Activated naive CD8-positive, alpha-beta T cell treated with anti-CD3 and anti-CD28 coated beads for 36 hours (primary cell): Measurements from ENCODE around the gene DSCAML1. TPM values are rescaled to one million over a fixed set of nuclear protein-coding genes. Genes with fewer than 3 reads are reported as not detected.

ENCODE experiments used
- DNase-seq: peaks from one replicate; pipeline ENCODE4 v3.0.0; 2021
- H3K27ac Mint-ChIP-seq: one replicate; pipeline ENCODE4 v1.8.0; 2022; ENCODE audit warnings: mild to moderate bottlenecking, moderate library complexity, mixed read lengths
- H3K27me3 Mint-ChIP-seq: one replicate; pipeline ENCODE4 v1.8.0; 2022; ENCODE audit warnings: mild to moderate bottlenecking, mixed read lengths
- H3K36me3 Mint-ChIP-seq: one replicate; pipeline ENCODE4 v1.8.0; 2021; ENCODE audit warnings: mild to moderate bottlenecking, mixed read lengths
- H3K4me1 Mint-ChIP-seq: one replicate; pipeline ENCODE4 v1.8.0; 2021; ENCODE audit warnings: mixed read lengths
- H3K4me3 Mint-ChIP-seq: one replicate; pipeline ENCODE4 v1.8.0; 2022; ENCODE audit warnings: mild to moderate bottlenecking, moderate library complexity, mixed read lengths
- H3K9me3 Mint-ChIP-seq: one replicate; pipeline ENCODE4 v1.8.0; 2022; ENCODE audit warnings: mixed read lengths
- total RNA-seq, 2 experiments: library from RNA; stranded (reverse); gene quantifications; one replicate each; pipeline ENCODE4 v1.2.3, GENCODE V29; 2021

DSCAML1 gene
- total RNA-seq, 2 experiments from 2014 or later: 0.87 to 0.94 TPM

DNA sequence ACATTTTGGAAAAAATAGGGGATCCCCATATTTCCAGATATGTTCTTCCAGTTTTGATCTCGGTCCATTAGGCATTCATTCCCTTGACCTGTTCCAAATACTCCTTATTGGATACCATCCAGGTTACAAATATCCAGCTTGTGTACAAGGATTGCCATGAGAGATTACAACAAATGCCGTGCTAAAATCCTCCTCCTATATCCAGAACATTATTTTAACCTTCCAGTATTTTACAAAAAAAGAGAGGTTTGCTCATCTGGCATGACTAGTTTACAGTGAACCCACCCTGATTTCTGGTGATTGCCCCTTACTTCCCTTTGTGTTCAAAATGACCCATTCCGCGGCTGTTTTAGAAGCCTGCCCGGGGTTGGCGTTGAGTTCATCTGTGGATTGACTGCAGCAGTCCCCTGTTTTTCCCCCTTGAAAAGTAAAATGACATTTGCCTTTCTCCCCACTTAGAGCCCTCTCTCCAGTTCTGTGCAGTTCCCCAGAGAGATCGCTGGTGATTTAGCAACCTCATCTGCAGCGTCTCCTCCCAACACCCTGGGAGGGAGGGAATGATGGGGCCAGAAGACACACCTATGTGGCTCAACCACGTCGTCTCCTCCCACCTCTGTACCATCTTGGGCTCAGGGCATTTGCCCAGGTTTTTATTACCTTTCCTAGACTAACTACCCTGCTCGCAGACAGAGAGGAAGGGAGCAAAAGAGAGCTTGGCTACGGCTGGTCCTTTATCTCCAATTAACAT lies 73.6 kb downstream of the DSCAML1 start:
- no peaks in the 10 kb centered on the region for H3K27me3 Mint-ChIP-seq
- H3K9me3 Mint-ChIP-seq: no peaks in the 10 kb centered on the region
- no peak overlapping the region for H3K4me3 Mint-ChIP-seq
- H3K36me3 Mint-ChIP-seq: no peaks in the 10 kb centered on the region
- no peak overlapping the region for H3K27ac Mint-ChIP-seq
- DNase-seq: no peak
- H3K4me1 Mint-ChIP-seq: no peaks in the 10 kb centered on the region

DNA sequence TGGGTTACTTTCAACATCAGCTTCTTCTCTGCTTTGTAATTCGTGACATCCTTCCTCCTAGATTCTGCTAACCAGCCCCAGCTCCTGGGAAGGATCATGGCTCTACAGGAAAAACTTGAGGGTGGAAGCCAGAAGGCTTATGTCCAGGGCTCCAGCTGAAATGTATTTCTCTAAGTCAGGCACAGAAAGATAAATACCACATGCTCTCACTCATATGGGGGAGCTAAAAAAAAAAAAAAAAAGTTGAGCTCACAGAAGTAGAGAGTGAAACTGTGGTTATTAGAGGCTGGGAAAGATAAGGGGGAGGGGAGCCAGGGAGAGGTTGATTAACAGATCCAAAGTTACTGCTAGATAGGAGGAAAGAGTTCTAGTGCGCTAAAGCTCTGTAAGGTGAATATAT lies 74.9 kb downstream of the DSCAML1 start:
- Mint-ChIP-seq H3K36me3 (no peaks in the 10 kb centered on the region), H3K4me1 (no peaks in the 10 kb centered on the region), H3K9me3 (no peaks in the 10 kb centered on the region), H3K4me3 (no peak overlapping the region), H3K27ac (no peak overlapping the region), H3K27me3 (no peaks in the 10 kb centered on the region)
- DNase-seq: no peak

DNA sequence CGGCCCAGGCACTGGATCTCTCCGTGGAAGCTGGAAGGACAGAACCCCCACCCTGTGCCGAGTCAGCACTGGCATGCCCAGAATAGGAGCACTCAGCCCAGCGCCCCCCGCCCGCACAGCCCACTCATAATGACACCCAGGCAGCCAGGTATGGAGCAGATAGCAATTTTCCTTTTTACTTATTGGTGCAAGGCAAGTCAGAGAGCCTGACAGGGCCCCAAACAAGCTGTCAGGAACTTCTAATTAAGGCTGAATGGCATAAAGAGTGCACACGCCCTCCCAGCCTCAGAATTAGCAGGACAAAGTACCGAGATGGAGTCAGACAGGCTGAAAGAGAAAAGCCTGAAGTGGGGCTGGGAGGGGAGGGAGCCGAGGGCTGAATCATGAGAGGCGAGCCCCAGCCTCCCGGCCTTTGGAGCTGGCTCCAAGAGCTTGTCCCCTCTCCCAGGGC lies 76.9 kb downstream of the DSCAML1 start:
- no peaks in the 10 kb centered on the region for H3K36me3 Mint-ChIP-seq
- no peak overlapping the region for H3K27ac Mint-ChIP-seq
- no peaks in the 10 kb centered on the region for H3K27me3 Mint-ChIP-seq
- H3K9me3 Mint-ChIP-seq: no peaks in the 10 kb centered on the region
- no peaks in the 10 kb centered on the region for H3K4me1 Mint-ChIP-seq
- no peak for DNase-seq
- no peak overlapping the region for H3K4me3 Mint-ChIP-seq

DNA sequence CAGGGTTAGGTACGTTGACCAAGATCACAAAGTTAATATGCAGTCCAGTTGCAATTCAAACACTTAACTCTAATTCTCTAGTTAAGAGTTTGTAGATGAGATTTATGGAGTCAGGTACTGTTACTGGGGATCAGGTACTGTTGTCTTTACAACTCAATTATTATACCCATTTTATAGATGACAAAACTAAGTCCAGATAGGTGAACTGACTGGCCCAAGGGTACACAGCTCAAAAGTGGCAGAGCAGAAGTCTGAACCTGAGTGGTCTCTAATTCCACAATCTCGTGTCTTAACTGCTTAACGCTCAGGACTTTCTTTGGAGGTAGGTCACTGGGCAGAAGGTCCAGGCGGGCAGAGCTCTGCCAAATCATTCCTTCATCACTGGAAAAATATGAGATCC lies 77.5 kb downstream of the DSCAML1 start:
- DNase-seq: no peak
- Mint-ChIP-seq H3K27ac (no peak overlapping the region), H3K27me3 (no peaks in the 10 kb centered on the region), H3K36me3 (no peaks in the 10 kb centered on the region), H3K9me3 (no peaks in the 10 kb centered on the region), H3K4me3 (no peak overlapping the region), H3K4me1 (no peaks in the 10 kb centered on the region)

DNA sequence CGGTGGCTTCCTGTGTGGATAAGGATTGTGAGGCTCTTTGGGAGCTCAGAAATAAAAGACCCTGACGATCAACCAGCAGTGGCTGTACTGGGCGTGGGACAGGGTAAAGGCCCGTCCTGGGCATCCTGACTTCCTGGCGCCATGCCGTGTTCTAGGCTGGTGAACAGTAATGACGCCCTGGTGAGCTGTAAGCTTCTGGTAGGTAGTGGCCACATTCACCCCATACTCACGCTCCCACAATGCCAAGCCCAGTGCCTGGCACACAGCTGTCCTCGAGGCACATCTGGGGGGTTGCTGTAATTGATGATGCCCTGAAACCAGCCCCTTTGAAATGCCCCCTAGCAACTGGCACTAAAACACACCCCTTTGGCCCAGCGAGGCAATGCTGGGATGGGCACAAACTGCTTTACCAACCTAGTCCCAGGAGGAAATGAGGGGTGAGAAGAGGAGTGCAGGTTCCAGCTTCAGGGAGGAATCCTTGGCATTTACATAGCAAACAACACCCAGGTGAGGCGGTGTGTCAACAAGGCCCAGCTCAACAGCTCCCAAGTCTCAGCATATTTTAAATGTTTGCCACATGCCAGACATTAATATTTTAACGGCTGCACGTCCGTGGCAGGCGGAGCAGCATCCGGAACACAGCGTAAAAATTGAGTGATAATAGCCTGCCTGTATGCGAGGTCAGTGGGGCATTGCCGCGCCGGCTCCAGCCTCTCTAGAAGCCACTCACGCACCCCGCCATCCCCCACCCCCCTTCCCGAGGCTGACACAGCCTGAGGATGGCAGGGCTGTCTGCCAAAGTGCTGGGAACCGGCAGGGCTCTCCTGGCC lies 79.3 kb downstream of the DSCAML1 start:
- Mint-ChIP-seq H3K27ac (no peak overlapping the region), H3K4me3 (no peak overlapping the region), H3K27me3 (no peaks in the 10 kb centered on the region), H3K36me3 (no peaks in the 10 kb centered on the region), H3K4me1 (no peaks in the 10 kb centered on the region), H3K9me3 (no peaks in the 10 kb centered on the region)
- no peak for DNase-seq

DNA sequence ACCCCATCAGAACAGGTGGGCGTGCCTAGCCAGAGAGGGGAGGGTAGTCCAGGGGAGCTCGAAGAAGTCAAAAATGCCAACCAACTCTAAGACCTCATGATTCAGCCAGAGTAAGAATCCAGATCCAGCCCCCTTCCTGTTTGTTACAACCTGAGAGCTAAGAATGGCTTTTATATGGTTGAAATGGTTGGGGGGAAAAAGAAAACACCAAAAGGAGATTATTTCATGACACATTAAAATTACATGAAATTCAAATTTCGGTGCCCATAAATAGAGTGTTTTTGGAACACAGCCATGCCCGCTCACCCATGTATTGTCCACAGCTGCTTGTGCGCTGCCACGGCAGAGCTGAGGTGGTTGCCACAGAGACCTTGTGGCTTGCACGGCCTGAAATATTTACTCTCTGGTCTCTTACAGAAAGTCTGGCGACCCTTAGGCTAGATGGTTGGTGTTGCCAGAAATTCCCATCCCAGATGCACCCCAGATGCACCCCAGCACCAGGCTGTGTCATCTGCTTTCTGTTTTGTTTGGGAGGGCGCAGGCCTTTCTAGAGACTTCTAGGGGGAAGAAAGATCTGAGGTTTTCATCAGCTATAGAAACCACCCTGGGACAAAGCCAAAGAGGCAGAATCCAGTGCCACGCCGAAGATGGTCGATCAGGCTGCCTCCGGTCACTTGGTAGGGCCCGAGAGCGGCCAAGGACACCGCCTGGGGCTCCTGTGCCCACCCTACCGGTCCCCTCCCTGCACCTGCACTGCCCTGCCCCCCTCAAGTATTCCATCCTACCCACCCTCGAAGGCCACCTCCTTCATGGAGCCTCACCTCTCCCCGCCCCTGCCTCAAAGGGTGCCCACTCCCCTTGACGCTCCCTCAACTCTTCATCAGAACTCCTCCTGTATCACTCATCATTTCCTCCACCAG lies 80.2 kb downstream of the DSCAML1 start:
- no peaks in the 10 kb centered on the region for H3K36me3 Mint-ChIP-seq
- no peaks in the 10 kb centered on the region for H3K27me3 Mint-ChIP-seq
- H3K9me3 Mint-ChIP-seq: no peaks in the 10 kb centered on the region
- DNase-seq: no peak
- no peak overlapping the region for H3K4me3 Mint-ChIP-seq
- H3K27ac Mint-ChIP-seq: no peak overlapping the region
- H3K4me1 Mint-ChIP-seq: no peaks in the 10 kb centered on the region

DNA sequence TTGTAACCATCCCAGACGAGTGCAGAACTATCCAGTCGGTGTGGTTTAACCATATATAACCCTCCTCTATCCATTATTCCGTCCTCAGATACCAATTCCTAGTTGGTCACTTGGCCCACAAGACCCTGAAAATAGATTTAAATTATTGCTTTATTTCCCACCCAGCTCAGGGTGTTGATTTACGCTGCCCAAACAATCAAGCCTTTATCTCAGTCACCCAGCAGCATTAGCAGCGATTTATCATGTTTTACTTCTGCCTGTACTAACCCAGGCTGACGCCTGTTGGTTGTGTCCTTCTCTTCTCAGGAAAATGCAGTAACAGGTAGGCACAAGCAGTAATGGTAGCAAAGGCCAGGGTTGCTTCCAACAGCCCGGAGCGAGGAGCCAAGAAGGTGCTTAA lies 81.2 kb downstream of the DSCAML1 start:
- H3K9me3 Mint-ChIP-seq: no peaks in the 10 kb centered on the region
- no peaks in the 10 kb centered on the region for H3K27me3 Mint-ChIP-seq
- H3K4me3 Mint-ChIP-seq: no peak overlapping the region
- no peaks in the 10 kb centered on the region for H3K4me1 Mint-ChIP-seq
- H3K27ac Mint-ChIP-seq: no peak overlapping the region
- DNase-seq: no peak
- no peaks in the 10 kb centered on the region for H3K36me3 Mint-ChIP-seq

DNA sequence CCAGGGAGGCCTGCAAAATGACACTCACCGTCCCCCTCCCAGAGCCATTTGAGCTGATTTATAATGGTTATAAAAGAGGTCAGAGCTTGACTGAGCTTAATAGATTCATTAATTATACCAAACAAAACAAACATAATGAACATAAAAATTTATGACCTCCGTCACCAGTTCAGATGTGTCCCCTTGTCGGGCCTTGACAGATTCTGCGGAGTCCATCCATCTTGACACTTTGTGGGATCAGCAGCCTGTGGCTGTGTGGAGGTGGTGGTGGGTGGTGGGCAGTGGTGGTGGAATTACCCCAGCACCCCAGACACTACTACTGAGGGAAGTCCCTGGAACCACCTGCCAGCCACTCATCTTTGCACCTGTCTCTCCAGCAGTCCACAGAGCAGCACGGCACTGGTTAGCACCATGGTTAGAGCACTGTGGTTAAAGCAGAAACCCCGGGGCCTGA lies 83.5 kb downstream of the DSCAML1 start:
- DNase-seq: no peak
- no peaks in the 10 kb centered on the region for H3K4me1 Mint-ChIP-seq
- H3K27ac Mint-ChIP-seq: no peak overlapping the region
- H3K27me3 Mint-ChIP-seq: no peaks in the 10 kb centered on the region
- H3K9me3 Mint-ChIP-seq: no peaks in the 10 kb centered on the region
- no peaks in the 10 kb centered on the region for H3K36me3 Mint-ChIP-seq
- H3K4me3 Mint-ChIP-seq: no peak overlapping the region

DNA sequence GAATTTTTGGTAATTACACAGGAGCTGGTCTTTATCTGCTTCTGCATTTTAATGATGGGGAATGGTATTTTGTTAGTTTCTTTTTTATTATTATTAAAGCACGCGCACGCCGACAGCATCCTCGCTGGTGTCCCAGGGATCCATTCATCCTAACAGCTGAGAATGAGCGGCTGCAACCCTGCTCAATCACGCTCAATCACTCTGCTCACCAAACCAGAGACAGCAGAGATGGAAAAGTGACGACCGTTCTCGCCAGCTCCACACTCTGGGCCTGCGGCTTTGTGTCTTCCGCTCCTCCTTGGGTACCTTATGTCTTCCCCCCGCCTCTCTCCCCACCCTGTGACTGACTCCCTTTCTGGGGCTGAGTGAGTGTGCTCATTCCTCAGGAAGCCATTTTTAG lies 84.5 kb downstream of the DSCAML1 start:
- Mint-ChIP-seq H3K36me3 (no peaks in the 10 kb centered on the region), H3K4me3 (no peak overlapping the region), H3K27me3 (no peaks in the 10 kb centered on the region), H3K27ac (no peak overlapping the region), H3K4me1 (no peaks in the 10 kb centered on the region), H3K9me3 (no peaks in the 10 kb centered on the region)
- no peak for DNase-seq

DNA sequence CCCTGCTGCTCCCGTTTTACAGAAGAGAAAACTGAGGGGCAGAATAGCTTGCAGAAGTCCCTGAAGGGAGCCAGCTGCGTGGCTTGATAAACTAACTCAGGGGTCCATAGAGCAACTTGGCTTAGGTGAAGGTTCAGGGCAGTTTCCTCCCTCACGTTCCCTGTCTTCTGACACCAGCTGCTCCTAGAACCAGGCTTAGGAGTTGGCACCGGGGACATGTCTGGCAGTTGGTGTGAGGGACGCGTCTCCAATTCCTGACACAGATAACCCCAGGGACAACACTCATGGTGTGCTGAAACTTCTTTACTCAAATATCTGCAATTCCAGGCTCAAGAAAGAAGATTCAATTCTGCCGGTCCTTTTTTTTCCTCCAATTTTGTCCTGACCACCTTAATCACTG lies 85.7 kb downstream of the DSCAML1 start:
- H3K4me1 Mint-ChIP-seq: no peaks in the 10 kb centered on the region
- no peaks in the 10 kb centered on the region for H3K9me3 Mint-ChIP-seq

DNA sequence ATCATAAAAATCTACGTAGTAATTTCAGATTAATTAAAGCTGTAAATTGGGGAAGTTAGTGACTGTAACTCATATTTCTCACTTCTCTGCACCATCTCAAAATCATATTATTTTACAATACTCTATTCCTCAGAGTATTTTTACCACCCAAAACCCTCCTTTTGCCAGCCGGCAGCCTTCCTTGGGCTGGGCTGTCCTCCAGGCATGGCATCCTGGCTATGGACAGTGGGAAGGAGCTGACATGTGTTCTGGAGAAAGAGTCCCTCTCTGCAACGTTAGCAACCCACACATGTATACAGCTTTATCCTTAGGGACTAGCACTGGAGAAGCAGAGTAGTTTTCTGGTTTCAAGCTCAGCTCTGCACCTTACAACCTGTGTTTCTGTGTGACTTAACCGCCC lies 86.8 kb downstream of the DSCAML1 start:
- DNase-seq: no peak
- H3K4me1 Mint-ChIP-seq: no peaks in the 10 kb centered on the region
- no peak overlapping the region for H3K4me3 Mint-ChIP-seq

More for the DNA sequence above, 85.7 kb downstream of the DSCAML1 start:
- no peak for DNase-seq
- Mint-ChIP-seq H3K36me3 (no peaks in the 10 kb centered on the region), H3K4me3 (no peak overlapping the region), H3K27me3 (no peaks in the 10 kb centered on the region), H3K27ac (no peak overlapping the region)

DNA sequence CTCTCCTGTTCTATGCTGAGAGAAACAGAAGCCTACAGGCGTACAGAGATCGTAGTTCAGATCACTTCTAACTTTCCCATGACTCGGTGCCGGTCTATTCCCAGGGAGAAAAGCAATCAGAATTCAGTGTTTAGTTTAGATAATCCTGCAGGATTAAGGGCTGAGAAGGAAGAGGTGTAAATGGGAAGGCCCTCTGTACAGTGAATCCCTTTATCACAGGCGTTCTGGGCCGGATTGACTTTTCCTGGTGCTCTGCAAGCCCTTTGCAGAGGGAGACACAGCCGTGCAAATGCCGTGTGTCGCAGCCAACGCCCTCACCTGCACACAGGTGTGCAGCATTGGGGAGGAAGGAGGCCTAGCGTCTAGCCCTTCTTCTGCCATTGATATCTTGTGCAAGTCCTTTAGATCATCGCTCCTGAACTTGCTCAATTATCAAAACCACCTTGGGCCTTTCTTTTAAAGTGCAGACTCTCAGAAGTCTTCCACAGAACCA lies 90.6 kb downstream of the DSCAML1 start:
- no peak overlapping the region for H3K27ac Mint-ChIP-seq
- peaks cover 6% of the 10 kb centered on the region for H3K4me1 Mint-ChIP-seq
- H3K4me3 Mint-ChIP-seq: no peak overlapping the region
- DNase-seq: no peak
- no peaks in the 10 kb centered on the region for H3K36me3 Mint-ChIP-seq
- H3K9me3 Mint-ChIP-seq: no peaks in the 10 kb centered on the region
- peaks cover 11% of the 10 kb centered on the region for H3K27me3 Mint-ChIP-seq

More for the DNA sequence above, 86.8 kb downstream of the DSCAML1 start:
- Mint-ChIP-seq H3K9me3 (no peaks in the 10 kb centered on the region), H3K27ac (no peak overlapping the region), H3K27me3 (no peaks in the 10 kb centered on the region), H3K36me3 (no peaks in the 10 kb centered on the region)

DNA sequence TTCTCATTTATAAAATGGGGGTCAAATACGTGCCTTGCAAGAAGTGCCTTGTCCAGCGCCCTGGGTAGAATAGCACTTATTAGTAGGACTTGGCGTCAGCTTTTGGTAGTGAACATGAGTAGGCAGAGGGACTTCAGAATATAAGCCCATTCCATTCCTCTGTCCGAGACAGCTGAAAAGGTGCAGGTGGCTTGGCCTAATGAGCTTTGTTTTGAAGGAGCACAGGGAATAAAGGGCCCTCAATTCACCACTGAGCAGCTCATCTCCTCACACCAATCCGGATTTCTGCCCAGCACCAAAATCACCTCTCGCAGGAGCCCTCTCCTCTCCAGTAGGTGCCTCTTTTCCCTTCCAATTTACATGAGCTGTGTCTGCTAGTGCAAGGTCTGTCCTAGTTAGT lies 91.2 kb downstream of the DSCAML1 start:
- DNase-seq: no peak
- Mint-ChIP-seq H3K4me3 (no peak overlapping the region), H3K27ac (no peak overlapping the region), H3K9me3 (no peaks in the 10 kb centered on the region), H3K4me1 (peaks cover 6% of the 10 kb centered on the region), H3K27me3 (peaks cover 11% of the 10 kb centered on the region), H3K36me3 (no peaks in the 10 kb centered on the region)

DNA sequence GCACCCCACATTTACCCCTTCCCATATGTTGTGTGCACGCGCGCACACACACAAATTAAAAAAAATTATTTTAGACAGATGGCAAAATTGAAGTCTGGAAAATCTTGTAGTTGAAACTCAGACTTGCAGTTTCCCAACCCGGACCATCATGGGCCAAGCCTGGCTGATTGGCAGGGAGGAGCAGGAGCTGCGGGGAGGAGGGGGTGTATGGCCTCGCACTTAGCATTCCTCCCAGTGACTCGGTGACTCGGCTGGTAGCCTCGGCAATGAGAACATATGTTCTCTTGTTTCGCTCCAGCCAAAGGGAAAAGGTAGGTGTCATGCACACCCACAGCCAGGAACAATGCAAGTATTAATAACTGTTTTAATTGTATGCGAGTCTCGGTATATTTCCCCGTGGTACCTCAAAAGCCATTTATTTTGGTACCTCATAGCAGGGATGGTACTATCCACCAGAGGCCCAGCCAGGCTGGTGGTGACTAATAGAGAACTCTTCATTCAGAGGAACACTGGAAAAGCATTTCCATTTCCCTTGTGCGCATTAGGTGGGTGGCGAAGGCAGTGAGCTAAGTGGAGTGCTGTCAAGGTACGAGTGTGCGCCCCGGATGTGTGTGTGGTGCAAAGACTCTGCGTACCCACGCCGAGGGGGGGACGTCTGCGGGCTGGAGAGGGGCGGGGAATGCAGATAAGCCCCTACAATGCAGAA lies 92.5 kb downstream of the DSCAML1 start:
- Mint-ChIP-seq H3K36me3 (no peaks in the 10 kb centered on the region), H3K9me3 (no peaks in the 10 kb centered on the region), H3K27me3 (peaks cover 11% of the 10 kb centered on the region), H3K27ac (no peak overlapping the region), H3K4me1 (peaks cover 6% of the 10 kb centered on the region), H3K4me3 (no peak overlapping the region)
- no peak for DNase-seq
